Neuronal stem cell (in vitro differentiated cells): ENCODE data around the gene CDK11A.

Source experiments
- DNase-seq: peaks from one replicate; pipeline ENCODE4 v3.0.0-alpha.2; 2013; ENCODE audit warnings: low spot score
- H2AFZ ChIP-seq: one replicate; pipeline ENCODE4 v1.6.1; 2013; ENCODE audit warnings: mild to moderate bottlenecking, low read length, inconsistent platforms
- H2AK5ac ChIP-seq: 2 replicates; pipeline ENCODE4 v1.6.1; 2013; ENCODE audit warnings: low read depth, mild to moderate bottlenecking, inconsistent platforms, low read length, moderate library complexity, mixed read lengths
- H2BK120ac ChIP-seq: 2 replicates; pipeline ENCODE4 v1.6.1; 2013; ENCODE audit warnings: low read depth, mild to moderate bottlenecking, inconsistent platforms, low read length, moderate library complexity, mixed read lengths
- H2BK12ac ChIP-seq: one replicate; pipeline ENCODE4 v1.6.1; 2013; ENCODE audit warnings: low read length, inconsistent platforms
- H2BK15ac ChIP-seq: 2 replicates; pipeline ENCODE4 v1.6.1; 2013; ENCODE audit warnings: mild to moderate bottlenecking, low read length, inconsistent platforms, mixed read lengths
- H2BK5ac ChIP-seq: one replicate; pipeline ENCODE4 v1.6.1; 2013; ENCODE audit warnings: inconsistent platforms, mild to moderate bottlenecking, low read length, moderate library complexity
- H3K14ac ChIP-seq: one replicate; pipeline ENCODE4 v1.6.1; 2013; ENCODE audit warnings: low read length, inconsistent platforms
- H3K18ac ChIP-seq: 2 replicates; pipeline ENCODE4 v1.6.1; 2013; ENCODE audit warnings: low read length, inconsistent platforms
- H3K23ac ChIP-seq: 2 replicates; pipeline ENCODE4 v1.6.1; 2013; ENCODE audit warnings: low read depth, mild to moderate bottlenecking, mixed read lengths, low read length, inconsistent platforms; ENCODE audit not compliant: poor library complexity
- H3K27ac ChIP-seq: replicated peaks from 3 replicates; pipeline ENCODE4 v1.5.1; 2013; ENCODE audit warnings: low read length, inconsistent platforms
- H3K27me3 ChIP-seq, 3 experiments: 2 replicates each; pipeline ENCODE4 v1.6.1; 2013; ENCODE audit warnings: low read length in 3 of 3, mild to moderate bottlenecking in 2 of 3, inconsistent platforms in 1 of 3, low read depth in 1 of 3, mixed read lengths in 1 of 3, moderate library complexity in 1 of 3; ENCODE audit not compliant: control insufficient read depth in 3 of 3, insufficient read depth in 3 of 3
- H3K36me3 ChIP-seq, 2 donors: replicated peaks in 1 of 2; 2 replicates each; pipeline ENCODE4 v1.6.1; 2013; ENCODE audit warnings: low read length in 2 of 2; ENCODE audit not compliant: control insufficient read depth in 2 of 2, insufficient read depth in 2 of 2
- H3K4ac ChIP-seq: 2 replicates; pipeline ENCODE4 v1.6.1; 2013; ENCODE audit warnings: inconsistent platforms, mild to moderate bottlenecking, low read length, moderate library complexity
- H3K4me1 ChIP-seq, 2 donors: 1 replicate in 1 of 2; 2 replicates in 1 of 2; pipeline ENCODE4 v1.6.1; 2013; ENCODE audit warnings: low read length in 2 of 2, low read depth in 1 of 2; ENCODE audit not compliant: control insufficient read depth in 2 of 2, insufficient read depth in 1 of 2
- H3K4me2 ChIP-seq: one replicate; pipeline ENCODE4 v1.6.1; 2013; ENCODE audit warnings: mild to moderate bottlenecking, low read length, inconsistent platforms; ENCODE audit not compliant: insufficient read depth, poor library complexity, severe bottlenecking
- H3K4me3 ChIP-seq, 2 donors: 2 replicates each; pipeline ENCODE4 v1.5.1; 2013; ENCODE audit warnings: low read length in 2 of 2, mild to moderate bottlenecking in 2 of 2, inconsistent platforms in 1 of 2, moderate library complexity in 1 of 2
- H3K79me1 ChIP-seq: one replicate; pipeline ENCODE4 v1.6.1; 2013; ENCODE audit warnings: low read depth, mild to moderate bottlenecking, inconsistent platforms, low read length, moderate library complexity
- H3K9ac ChIP-seq: one replicate; pipeline ENCODE4 v1.6.1; 2013; ENCODE audit warnings: mild to moderate bottlenecking, low read depth, low read length, inconsistent platforms; ENCODE audit not compliant: poor library complexity
- H3K9me3 ChIP-seq, 2 donors: replicated peaks in 1 of 2; 2 replicates each; pipeline versions ENCODE3 to v1.6.1; 2013; ENCODE audit warnings: low read length in 2 of 2, mild to moderate bottlenecking in 2 of 2, inconsistent platforms in 1 of 2, low read depth in 1 of 2, mixed read lengths in 1 of 2, moderate library complexity in 1 of 2; ENCODE audit not compliant: control insufficient read depth in 2 of 2, insufficient read depth in 1 of 2
- H4K8ac ChIP-seq: one replicate; pipeline ENCODE4 v1.6.1; 2013; ENCODE audit warnings: low read depth, mild to moderate bottlenecking, inconsistent platforms, low read length, moderate library complexity
- H4K91ac ChIP-seq: one replicate; pipeline ENCODE4 v1.6.1; 2013; ENCODE audit warnings: low read length, low read depth, mild to moderate bottlenecking, inconsistent platforms; ENCODE audit not compliant: poor library complexity
- WGBS, 2 donors: extraction: QIAGEN DNeasy Blood & Tissue Kit; methylation state at CpG; one replicate each; pipeline ENCODE4 v1.1.7; 2013; ENCODE audit warnings: missing lambda C conversion rate in 2 of 2, mixed read lengths in 1 of 2; ENCODE audit not compliant: insufficient read length in 2 of 2, insufficient replicate concordance in 1 of 2; ENCODE audit errors: extremely low coverage in 2 of 2; 5-methylcytosine and 5-hydroxymethylcytosine counted together

Gene CDK11A

GRCh38 chr1:1671365-1672119 is 52.6 kb downstream of the CDK11A start:
- H3K79me1 ChIP-seq = no peaks in the 10 kb centered on the region
- no peak overlapping the region for H2BK12ac ChIP-seq
- no peak overlapping the region for H3K4me2 ChIP-seq
- no peak overlapping the region for H2AFZ ChIP-seq
- no peaks in the 10 kb centered on the region for H3K9me3 ChIP-seq
- peak overlapping the region; percentile 13 for H2BK5ac ChIP-seq
- H2AK5ac ChIP-seq = no peak overlapping the region
- no peaks in the 10 kb centered on the region for H3K4me1 ChIP-seq
- H3K18ac ChIP-seq = no peak overlapping the region
- no peak overlapping the region for H3K4ac ChIP-seq
- no peak overlapping the region for H3K23ac ChIP-seq
- H3K27me3 ChIP-seq = no peaks in the 10 kb centered on the region
- peak overlapping the region; percentile 54 for H2BK120ac ChIP-seq
- H3K36me3 ChIP-seq = peaks cover 16 to 55% of the 10 kb centered on the region in 2 donors
- no peak overlapping the region for H3K4me3 ChIP-seq
- DNase-seq = no peak
- H2BK15ac ChIP-seq = no peak overlapping the region
- H4K91ac ChIP-seq = no peak overlapping the region
- no peak overlapping the region for H3K14ac ChIP-seq
- H3K9ac ChIP-seq = no peak overlapping the region
- no peak overlapping the region for H3K27ac ChIP-seq
- no peak overlapping the region for H4K8ac ChIP-seq
- no CpG with 5 or more reads among the region's 27 CpGs for WGBS, 2 donors

DNA sequence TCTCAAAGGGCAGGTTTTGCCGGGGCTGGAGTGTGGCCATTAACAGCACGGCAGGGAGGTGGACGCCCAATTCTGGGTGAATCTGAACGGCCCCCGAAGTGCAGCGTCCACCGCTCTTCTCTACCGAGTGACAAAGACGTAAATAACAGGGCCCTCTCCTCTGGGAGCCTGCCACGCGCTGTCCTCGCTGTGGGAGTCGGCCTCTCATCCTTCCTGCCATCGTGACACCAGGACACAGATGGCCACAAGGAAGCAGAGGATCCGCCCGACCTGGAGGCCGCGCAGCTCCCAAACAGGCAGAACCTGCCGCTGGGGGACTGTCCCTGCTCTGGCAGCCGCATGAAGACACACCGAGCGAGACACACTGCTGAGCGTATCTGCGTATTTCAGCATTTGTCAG is 53.3 kb downstream of the CDK11A start:
- H3K36me3 ChIP-seq = peaks cover 22 to 61% of the 10 kb centered on the region in 2 donors
- no peak overlapping the region for H3K14ac ChIP-seq
- H2BK5ac ChIP-seq = no peak overlapping the region
- no peak overlapping the region for H3K4me2 ChIP-seq
- DNase-seq = no peak
- H4K8ac ChIP-seq = no peak overlapping the region
- no peak overlapping the region for H3K27ac ChIP-seq
- no peak overlapping the region for H2AFZ ChIP-seq
- WGBS, 2 donors = no CpG with 5 or more reads among the region's 24 CpGs
- no peak overlapping the region for H2BK15ac ChIP-seq
- H3K18ac ChIP-seq = no peak overlapping the region
- no peaks in the 10 kb centered on the region for H3K9me3 ChIP-seq
- H2BK120ac ChIP-seq = peak overlapping the region; percentile 54
- no peak overlapping the region for H3K23ac ChIP-seq
- H2AK5ac ChIP-seq = no peak overlapping the region
- no peaks in the 10 kb centered on the region for H3K4me1 ChIP-seq
- no peak overlapping the region for H3K9ac ChIP-seq
- no peak overlapping the region for H3K4me3 ChIP-seq
- no peak overlapping the region for H2BK12ac ChIP-seq
- H4K91ac ChIP-seq = no peak overlapping the region
- H3K4ac ChIP-seq = no peak overlapping the region
- no peaks in the 10 kb centered on the region for H3K27me3 ChIP-seq
- peaks cover under 1% of the 10 kb centered on the region for H3K79me1 ChIP-seq

DNA sequence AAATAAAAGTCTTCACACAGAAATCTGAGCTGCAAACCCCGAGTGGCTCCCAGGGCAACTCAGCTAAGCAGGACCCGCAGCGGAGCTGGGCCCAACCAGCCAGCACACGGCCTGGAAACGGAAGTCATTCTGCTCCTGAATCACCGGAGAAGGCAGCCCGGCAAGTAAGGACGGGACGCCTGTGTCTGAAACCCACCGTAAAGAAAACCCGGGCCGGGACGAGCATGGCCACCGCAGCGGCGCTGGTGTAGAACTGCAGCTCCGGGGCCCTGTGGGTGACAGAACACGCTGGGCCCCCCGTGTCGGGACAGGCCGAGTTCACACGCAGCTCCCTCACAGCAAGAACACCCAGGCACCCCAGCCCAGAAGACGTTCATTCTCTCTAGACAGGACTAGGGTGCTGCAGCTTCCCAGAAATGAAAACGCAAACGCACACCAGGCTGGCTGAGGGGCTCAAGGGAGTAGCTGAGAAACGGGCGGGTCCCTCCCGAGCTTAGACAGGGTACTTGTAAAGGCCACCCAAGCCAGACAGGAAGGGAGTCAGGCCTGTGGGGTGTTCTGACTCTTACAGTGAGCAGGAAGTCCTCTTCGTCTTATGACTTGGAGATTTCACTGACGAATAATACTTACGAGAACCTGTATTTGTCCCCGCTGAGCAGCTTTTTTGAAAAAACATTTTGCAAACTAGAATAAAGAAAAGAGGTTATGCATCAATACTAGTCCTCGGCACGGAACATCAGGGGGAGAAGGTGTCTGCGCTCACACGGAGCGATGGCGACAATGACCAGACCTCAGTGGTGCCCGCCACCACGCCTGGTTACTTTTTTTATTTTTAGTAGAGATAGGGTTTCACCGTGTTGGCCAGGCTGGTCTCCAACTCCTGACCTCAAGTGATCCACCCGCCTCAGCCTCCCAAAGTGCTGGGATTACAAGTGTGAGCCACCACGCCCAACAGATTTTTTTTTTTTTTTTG is 54.4 kb downstream of the CDK11A start:
- H3K27me3 ChIP-seq = no peaks in the 10 kb centered on the region
- no peak overlapping the region for H3K4me3 ChIP-seq
- H3K18ac ChIP-seq = no peak overlapping the region
- H4K8ac ChIP-seq = no peak overlapping the region
- H2BK15ac ChIP-seq = no peak overlapping the region
- no peak overlapping the region for H3K9ac ChIP-seq
- H3K4me2 ChIP-seq = no peak overlapping the region
- H3K23ac ChIP-seq = no peak overlapping the region
- H3K14ac ChIP-seq = no peak overlapping the region
- no peak overlapping the region for H4K91ac ChIP-seq
- peaks cover 32 to 72% of the 10 kb centered on the region in 2 donors for H3K36me3 ChIP-seq
- DNase-seq = no peak
- no CpG with 5 or more reads among the region's 43 CpGs for WGBS, 2 donors
- no peak overlapping the region for H2AFZ ChIP-seq
- H2BK120ac ChIP-seq = no peak overlapping the region
- H3K79me1 ChIP-seq = peaks cover 5% of the 10 kb centered on the region
- no peak overlapping the region for H2AK5ac ChIP-seq
- H3K4ac ChIP-seq = no peak overlapping the region
- no peak overlapping the region for H3K27ac ChIP-seq
- H2BK12ac ChIP-seq = no peak overlapping the region
- no peaks in the 10 kb centered on the region for H3K4me1 ChIP-seq
- no peaks in the 10 kb centered on the region for H3K9me3 ChIP-seq
- no peak overlapping the region for H2BK5ac ChIP-seq

DNA sequence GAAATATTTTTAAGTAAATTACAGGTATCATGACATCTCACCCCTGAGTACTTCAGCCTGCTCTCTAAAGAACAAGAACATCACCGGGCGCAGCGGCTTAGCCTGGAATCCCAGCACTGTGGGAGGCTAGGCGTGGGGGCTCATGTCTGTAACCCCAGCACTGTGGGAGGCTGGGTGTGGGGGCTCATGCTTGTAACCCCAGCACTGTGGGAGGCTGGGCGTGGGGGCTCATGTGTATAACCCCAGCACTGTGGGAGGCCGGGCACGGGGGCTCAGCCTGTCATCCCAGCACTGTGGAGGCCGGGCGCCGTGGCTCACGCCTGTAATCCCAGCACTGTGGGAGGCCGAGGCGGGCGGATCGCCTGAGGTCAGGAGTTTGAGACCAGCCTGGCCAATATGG is 57.6 kb downstream of the CDK11A start:
- no peak overlapping the region for H3K4me2 ChIP-seq
- H3K27me3 ChIP-seq = no peaks in the 10 kb centered on the region
- no peak overlapping the region for H3K23ac ChIP-seq
- peaks cover 8% of the 10 kb centered on the region for H3K79me1 ChIP-seq
- no peak overlapping the region for H2AK5ac ChIP-seq
- H4K91ac ChIP-seq = no peak overlapping the region
- no peak overlapping the region for H2AFZ ChIP-seq
- H3K14ac ChIP-seq = no peak overlapping the region
- H2BK15ac ChIP-seq = no peak overlapping the region
- H3K4me3 ChIP-seq = no peak overlapping the region
- no peak overlapping the region for H2BK5ac ChIP-seq
- H3K4me1 ChIP-seq = no peaks in the 10 kb centered on the region
- H3K9ac ChIP-seq = no peak overlapping the region
- H3K36me3 ChIP-seq = peaks cover 30 to 64% of the 10 kb centered on the region in 2 donors
- DNase-seq = no peak
- H2BK12ac ChIP-seq = peak overlapping the region; percentile 10
- H3K27ac ChIP-seq = no peak overlapping the region
- no peak overlapping the region for H3K4ac ChIP-seq
- no CpG with 5 or more reads among the region's 15 CpGs for WGBS, 2 donors
- no peak overlapping the region for H4K8ac ChIP-seq
- H3K9me3 ChIP-seq = no peaks in the 10 kb centered on the region
- no peak overlapping the region for H2BK120ac ChIP-seq
- no peak overlapping the region for H3K18ac ChIP-seq
